GM19452 (cell line): ENCODE measurements around the gene GPR137C.

Source experiments
- ATAC-seq: cut with Tn5 transposase; IDR thresholded peaks from one replicate; pipeline ENCODE4 v1.9.1; 2021; ENCODE audit not compliant: unreplicated experiment

GPR137C gene

DNA sequence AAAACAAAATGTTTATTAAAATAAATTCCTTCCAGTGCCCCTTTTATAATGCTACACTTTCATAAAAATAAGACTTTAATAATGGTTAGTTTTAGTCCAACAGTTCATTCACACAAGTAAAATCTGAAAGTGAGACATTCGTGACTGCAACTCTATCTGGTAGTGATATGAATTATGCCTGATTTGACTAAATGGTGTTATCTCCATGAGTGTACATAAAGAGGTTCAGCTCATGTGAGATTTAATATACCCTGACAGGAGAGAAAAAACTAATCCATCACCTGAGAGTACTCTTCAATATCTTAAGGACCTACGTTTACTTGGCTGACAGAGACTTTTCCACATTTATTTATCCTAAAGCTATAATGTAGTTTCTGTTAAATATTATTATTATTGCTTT lies 108.7 kb downstream of the GPR137C start:
- ATAC-seq = no peak

DNA sequence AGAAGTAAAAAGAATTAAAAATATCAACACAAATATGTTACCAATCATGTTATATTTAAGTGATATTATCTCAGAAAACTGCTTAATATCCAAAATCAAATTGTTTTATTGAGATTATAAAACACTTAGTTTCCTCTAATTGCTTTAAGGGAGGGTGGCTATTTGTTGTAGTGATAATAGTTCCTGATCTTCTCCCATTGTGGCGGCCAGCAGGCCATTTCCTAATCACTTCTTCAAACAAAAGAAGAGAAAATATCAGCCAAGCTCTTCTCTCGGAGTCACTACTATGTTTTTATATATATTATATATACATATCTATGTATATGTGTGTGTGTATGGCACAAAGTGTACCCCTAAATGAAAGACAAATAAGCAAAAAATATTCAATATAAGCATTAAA lies 111.2 kb downstream of the GPR137C start:
- no peak for ATAC-seq

DNA sequence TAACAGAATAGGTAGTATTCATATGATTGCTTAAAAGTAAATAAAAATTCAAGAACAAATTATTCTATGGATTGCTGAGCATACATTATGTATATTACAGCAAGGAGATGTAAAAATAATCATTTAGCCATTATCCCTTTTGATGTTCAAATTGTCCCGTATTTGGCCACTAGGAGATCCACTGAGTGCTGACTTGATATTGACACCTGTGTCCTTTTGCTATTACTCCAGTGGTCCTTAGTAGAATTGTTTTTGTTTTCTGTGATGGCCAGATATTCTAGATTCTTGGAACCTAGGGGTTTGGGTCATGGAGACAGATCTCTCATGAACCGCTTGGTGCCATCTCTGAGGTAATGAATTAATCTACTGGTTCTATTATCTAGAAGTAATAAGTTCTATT lies 126.0 kb downstream of the GPR137C start:
- no peak for ATAC-seq

DNA sequence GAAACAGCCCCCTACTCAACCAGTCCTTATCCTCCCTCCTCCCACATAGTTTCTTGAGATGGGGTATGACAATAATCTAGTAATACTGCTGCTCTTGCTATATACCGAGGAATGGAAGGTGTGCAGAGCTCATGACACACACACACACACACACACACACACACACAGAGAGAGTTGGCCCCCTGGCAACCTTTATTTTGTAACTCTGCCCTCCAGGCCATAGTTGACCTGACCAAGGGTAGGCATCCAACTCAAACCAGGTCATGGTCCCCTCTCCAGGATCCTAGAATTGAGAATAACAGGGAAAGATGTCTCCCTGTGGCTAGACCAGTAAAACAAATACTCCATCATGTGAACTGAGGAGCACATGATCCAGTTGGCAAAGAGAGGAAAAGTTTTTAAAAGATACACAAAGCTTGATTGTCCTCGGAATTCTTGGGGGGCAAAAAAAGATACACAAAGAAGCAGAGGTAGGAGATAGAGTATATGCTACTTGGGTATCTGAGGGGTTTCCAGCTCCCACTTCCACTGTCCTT lies 131.4 kb downstream of the GPR137C start:
- ATAC-seq = no peak

DNA sequence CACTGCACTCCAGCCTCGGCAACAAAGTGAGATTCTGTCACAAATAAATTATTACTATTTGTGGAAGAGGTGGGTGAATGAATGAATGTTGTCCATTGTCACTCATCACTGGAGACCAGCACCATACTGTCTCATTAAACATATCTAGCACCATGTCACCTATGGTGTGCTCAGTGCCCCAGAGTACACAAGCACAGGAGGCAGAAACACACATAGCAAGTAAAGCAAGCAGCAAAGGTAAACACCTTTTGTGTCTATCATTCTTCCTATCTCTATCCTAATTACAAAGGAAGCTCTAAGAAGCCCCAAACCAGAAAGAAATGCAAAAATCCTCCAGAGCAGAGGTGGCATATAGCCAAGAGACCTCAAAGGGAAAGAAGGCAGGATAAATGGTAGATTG lies 133.5 kb downstream of the GPR137C start:
- no peak for ATAC-seq
